Measurements from ENCODE around the gene ALPP. TPM values are rescaled to one million over a fixed set of nuclear protein-coding genes. Genes with fewer than 3 reads are reported as not detected.

Gene ALPP
- total and polyA plus RNA-seq, 2 of the 13 experiments (the other 11 are each of a cell fraction or from before 2014, with no cell fraction given), result not detected

Small RNA genes lying within 50 kb of the gene (small RNA-seq; reads per million reads assigned to genes)
- 0 reads per million in 3 experiments for gene AC068134.3 (ENCODE audit: insufficient read depth in 2 of 3, insufficient read length in 3 of 3, low read depth in 2 of 3, low replicate concordance in 1 of 3)
- 0 reads per million in 3 experiments for gene AC068134.4 (ENCODE audit: insufficient read depth in 2 of 3, insufficient read length in 3 of 3, low read depth in 2 of 3, low replicate concordance in 1 of 3)

Other genes with a start within 250 kb of the ALPP start
- gene ALPG, start 28.1 kb downstream of the ALPP start, total RNA-seq (2016; rRNA removed; fragmentation: Illumina TruSeq; extraction: Trizol), result not detected in 2 replicates
- gene ALPG, start 28.1 kb downstream of the ALPP start, polyA plus RNA-seq (2011; rRNA removed), result not detected in 2 replicates
- not detected in 2 replicates for gene ALPI, start 77.4 kb downstream of the ALPP start, total RNA-seq (2016; rRNA removed; fragmentation: Illumina TruSeq; extraction: Trizol)
- 0.03 TPM in 1 of 2 replicates, not detected in the other for gene ALPI, start 77.4 kb downstream of the ALPP start, polyA plus RNA-seq (2011; rRNA removed)
- gene ECEL1, start 109.1 kb downstream of the ALPP start, total RNA-seq (2016; rRNA removed; fragmentation: Illumina TruSeq; extraction: Trizol), result not detected in 2 replicates
- not detected in 2 replicates for gene ECEL1, start 109.1 kb downstream of the ALPP start, polyA plus RNA-seq (2011; rRNA removed)
- not detected in 2 replicates for gene PRSS56, start 141.6 kb downstream of the ALPP start, total RNA-seq (2016; rRNA removed; fragmentation: Illumina TruSeq; extraction: Trizol)
- gene PRSS56, start 141.6 kb downstream of the ALPP start, polyA plus RNA-seq (2011; rRNA removed), result not detected in 2 replicates
- gene CHRND, start 147.4 kb downstream of the ALPP start, total RNA-seq (2016; rRNA removed; fragmentation: Illumina TruSeq; extraction: Trizol), result 0.10 TPM in 1 of 2 replicates, not detected in the other
- gene CHRND, start 147.4 kb downstream of the ALPP start, polyA plus RNA-seq (2011; rRNA removed), result 0.13 and 0.18 TPM in 2 replicates
- gene CHRNG, start 160.9 kb downstream of the ALPP start, total RNA-seq (2016; rRNA removed; fragmentation: Illumina TruSeq; extraction: Trizol), result not detected in 2 replicates
- not detected in 2 replicates for gene CHRNG, start 160.9 kb downstream of the ALPP start, polyA plus RNA-seq (2011; rRNA removed)
- gene TIGD1, start 171.8 kb downstream of the ALPP start, total RNA-seq (2016; rRNA removed; fragmentation: Illumina TruSeq; extraction: Trizol), result 4.3 and 9.5 TPM in 2 replicates
- 3.5 and 4.1 TPM in 2 replicates for gene TIGD1, start 171.8 kb downstream of the ALPP start, polyA plus RNA-seq (2011; rRNA removed)
- gene EIF4E2, start 171.9 kb downstream of the ALPP start, total RNA-seq (2016; rRNA removed; fragmentation: Illumina TruSeq; extraction: Trizol), result 101 and 128 TPM in 2 replicates
- gene EIF4E2, start 171.9 kb downstream of the ALPP start, polyA plus RNA-seq (2011; rRNA removed), result 25.0 and 30.3 TPM in 2 replicates